K562 (cell line): Measurements from ENCODE around the gene BARD1. TPM values are rescaled to one million over a fixed set of nuclear protein-coding genes. Genes with fewer than 3 reads are reported as not detected.

Source experiments
- ATAC-seq: fragments of 200-7000 bp; cut with Tn5 transposase; 3 replicates; pipeline ENCODE4 v1.9.1; 2020; ENCODE audit warnings: moderate library complexity
- BruUV-seq: library from RNA; stranded (reverse); fragments of 400-500 nt; replicated peaks from 2 replicates; lab custom pipeline; 2021; lab: Mats Ljungman, UMichigan
- CTCF ChIA-PET: fragments of 300-600 bp; formaldehyde crosslinking; extraction: SDS; loops from one replicate; lab custom pipeline; 2021; ENCODE audit warnings: low intra/inter-chr PET ratio; lab: Yijun Ruan, JAX
- POLR2A ChIA-PET: fragments of 300-600, 350-650 bp; sonication (Branson Sonifier 250); formaldehyde crosslinking; extraction: SDS; loops from one replicate; lab custom pipeline; 2021; ENCODE audit warnings: antibody characterized with exemption, inconsistent platforms; lab: Yijun Ruan, JAX
- DNase-seq, 4 experiments: peaks; one replicate each; pipeline versions ENCODE4 v3.0.0 to v3.0.0-alpha.2; 2011 to 2018; ENCODE audit warnings: low spot score in 3 of 4, mixed read lengths in 3 of 4; ENCODE audit errors: extremely low read depth in 1 of 4
- FAIRE-seq: peaks from 2 replicates; lab custom pipeline; 2011; peaks lifted over from hg19 to GRCh38; lab: Jason Lieb, UNC
- H2AFZ ChIP-seq: 2 replicates; pipeline ENCODE4 v1.6.0; 2011; ENCODE audit warnings: low read depth, low read length, control low read depth, inconsistent platforms
- H3K27ac ChIP-seq: fragments of 200-600 bp; 3 replicates; pipeline ENCODE4 v1.8.0; 2011; ENCODE audit warnings: low read depth, mild to moderate bottlenecking, control low read depth, inconsistent platforms, low read length, moderate library complexity, mixed read lengths; ENCODE audit errors: extremely low read depth
- H3K27me3 ChIP-seq, 2 experiments: fragments of 300-600 bp in 1 of 2; 2 replicates in 1 of 2; 3 replicates in 1 of 2; pipeline versions ENCODE4 v1.6.0 to v1.8.0; 2011; ENCODE audit warnings: inconsistent platforms in 2 of 2, low read length in 2 of 2, mild to moderate bottlenecking in 1 of 2, mixed read lengths in 1 of 2, moderate library complexity in 1 of 2; ENCODE audit not compliant: control insufficient read depth in 2 of 2, insufficient read depth in 2 of 2
- H3K36me3 ChIP-seq: fragments of 300-600 bp; 3 replicates; pipeline ENCODE4 v1.8.0; 2011; ENCODE audit warnings: mild to moderate bottlenecking, low read length, inconsistent platforms; ENCODE audit not compliant: control insufficient read depth, insufficient read depth
- H3K4me1 ChIP-seq, 2 experiments: fragments of 200-600 bp in 1 of 2; replicated peaks in 1 of 2; 2 replicates in 1 of 2; 3 replicates in 1 of 2; pipeline versions ENCODE4 v1.5.1 to v1.8.0; 2011; ENCODE audit warnings: inconsistent platforms in 2 of 2, low read length in 2 of 2, mild to moderate bottlenecking in 1 of 2, mixed read lengths in 1 of 2, moderate library complexity in 1 of 2; ENCODE audit not compliant: control insufficient read depth in 2 of 2, insufficient read depth in 2 of 2
- H3K4me2 ChIP-seq: 2 replicates; pipeline ENCODE4 v1.6.1; 2011; ENCODE audit warnings: low read length, control low read depth, inconsistent platforms, mixed read lengths; ENCODE audit not compliant: insufficient read depth
- H3K4me3 ChIP-seq: fragments of 200-600 bp; sonication (generic), shearing (Covaris generic); 2 replicates; pipeline ENCODE4 v1.5.1; 2016; ENCODE audit warnings: control low read depth, inconsistent platforms
- H3K79me2 ChIP-seq: fragments of 200-600 bp; 3 replicates; pipeline ENCODE4 v1.8.0; 2011; ENCODE audit warnings: low read length, inconsistent platforms; ENCODE audit not compliant: control insufficient read depth, insufficient read depth
- H3K9ac ChIP-seq, 2 experiments: 2 replicates each; pipeline versions ENCODE4 v1.6.0 to v1.6.1; 2011; ENCODE audit warnings: low read depth in 2 of 2, low read length in 2 of 2, control low read depth in 1 of 2, inconsistent platforms in 1 of 2, mild to moderate bottlenecking in 1 of 2, mixed read lengths in 1 of 2; ENCODE audit not compliant: insufficient read depth in 1 of 2
- H3K9me1 ChIP-seq: one replicate; pipeline ENCODE4 v1.6.0; 2011; ENCODE audit warnings: inconsistent platforms, mild to moderate bottlenecking, low read length, moderate library complexity; ENCODE audit not compliant: control insufficient read depth, insufficient read depth
- H3K9me3 ChIP-seq: replicated peaks from 2 replicates; pipeline ENCODE4 v1.5.1; 2011; ENCODE audit warnings: low read depth, low read length, inconsistent platforms; ENCODE audit not compliant: control insufficient read depth, insufficient read depth
- H4K20me1 ChIP-seq: replicated peaks from 2 replicates; pipeline ENCODE4 v1.6.1; 2011; ENCODE audit warnings: low read length, inconsistent platforms, mixed read lengths; ENCODE audit not compliant: control insufficient read depth, insufficient read depth
- AFF4 ChIP-seq: sonication (generic); formaldehyde crosslinking; IDR thresholded peaks from 2 replicates; pipeline ENCODE4 v1.8.0; 2023; ENCODE audit warnings: mild to moderate bottlenecking, missing genetic modification reagents
- ATF3 ChIP-seq, 2 experiments: fragments of 450-650 bp in 1 of 2; sonication (generic) in 1 of 2; formaldehyde crosslinking in 1 of 2; IDR thresholded peaks in 1 of 2; conservative IDR thresholded peaks in 1 of 2; 2 replicates each; pipeline versions ENCODE4 v1.6.1 to v1.8.1; 2016 to 2023; ENCODE audit warnings: mild to moderate bottlenecking in 2 of 2, moderate library complexity in 2 of 2, inconsistent platforms in 1 of 2, missing genetic modification reagents in 1 of 2
- KAT7 ChIP-seq: sonication (generic); formaldehyde crosslinking; IDR thresholded peaks from 2 replicates; pipeline ENCODE4 v1.8.0; 2022; ENCODE audit warnings: missing genetic modification reagents, mild to moderate bottlenecking, borderline replicate concordance
- POLR3G ChIP-seq: IDR thresholded peaks from 2 replicates; pipeline ENCODE4 v1.6.1; 2011; ENCODE audit not compliant: insufficient read length, insufficient replicate concordance; ENCODE audit errors: extremely low read depth
- WGBS: fragments of 100-300 bp; shearing (Covaris generic); methylation state at CpG from one replicate; pipeline ENCODE4 v1.1.6; 2016; ENCODE audit warnings: low coverage, mixed read lengths; ENCODE audit not compliant: insufficient coverage; ENCODE audit errors: missing lambda C conversion rate; 5-methylcytosine and 5-hydroxymethylcytosine counted together
- in situ Hi-C: fragments of 300-500 bp; cut with MboI; formaldehyde crosslinking; loops from 4 replicates; pipeline ENCODE4 v1.15.0; 2018; ENCODE audit warnings: inconsistent platforms, mixed read lengths
- intact Hi-C: fragments of 100-400 bp; cut with micrococcal nuclease; formaldehyde crosslinking; loops from 2 replicates; pipeline ENCODE4 v1.14.2; 2022
- polyA plus RNA-seq, 8 experiments: library from polyadenylated mRNA; depleted of rRNA in 4 of 8; stranded (reverse) in 5 of 8; unstranded in 3 of 8; fragments of >200 nt; fragmentation: Nextera tagmentation in 2 of 8; fragmentation: Illumina TruSeq in 1 of 8; extraction: Ambion mirVana in 2 of 8; extraction: Trizol in 1 of 8; gene quantifications; 2 replicates each; pipeline versions ENCODE4 v1.2.1 to v1.2.3, GENCODE V29; 2011 to 2014; ENCODE audit warnings: inconsistent platforms in 1 of 8, missing spikeins in 1 of 8
- total RNA-seq, 7 experiments: library from RNA; depleted of rRNA in 6 of 7; stranded (reverse); fragments of >200 nt in 6 of 7; fragmentation: Illumina TruSeq in 2 of 7; extraction: Trizol in 2 of 7; gene quantifications; 2 replicates each; pipeline versions ENCODE4 v1.2.1 to v1.2.3, GENCODE V29; 2011 to 2021; ENCODE audit warnings: low replicate concordance in 1 of 7

Gene BARD1
- total and polyA plus RNA-seq, 9 of the 15 experiments (the other 6 are each of a cell fraction or from before 2014, with no cell fraction given), result 6.3 to 18.9 (median 11.3) TPM

- ChIA-PET POLR2A (no interaction called here), CTCF (no interaction called here)
- Histone ChIP-seq H3K4me3 (no peak overlapping the region), H3K4me2 (no peak overlapping the region), H2AFZ (no peak overlapping the region), H3K9me1 (no peaks in the 10 kb centered on the region), H4K20me1 (no peaks in the 10 kb centered on the region), H3K27ac (no peak overlapping the region), H3K27me3 (no peaks in the 10 kb centered on the region), H3K36me3 (peaks cover 21% of the 10 kb centered on the region; the same call in 1 of the 3 replicates), H3K4me1 (no peaks in the 10 kb centered on the region), H3K9me3 (no peaks in the 10 kb centered on the region), H3K79me2 (no peaks in the 10 kb centered on the region), H3K9ac (no peak overlapping the region)
- TF ChIP-seq AFF4 (CRISPR knock-in tag) (no peak), KAT7 (CRISPR knock-in tag) (no peak), ATF3 (IDR thresholded peaks at IDR 0.05) (peak; percentile 28; the same call in 1 of the 2 replicates), ATF3 (CRISPR knock-in tag; conservative IDR thresholded peaks at IDR 0.05) (no peak), POLR3G (no peak)
- intact Hi-C loops, result no loop called here
- DNase-seq, result no peak
- no TSS peak for BruUV-seq
- in situ Hi-C loops, result no loop called here
- no peak for ATAC-seq
- 81% methylated on average over 1 of the region's 1 CpG for whole genome bisulfite sequencing
- FAIRE-seq, result no peak
These were observed 68.6 kb downstream of the BARD1 start for GRCh38 chr2:214740867-214741395.
